ENCODE data around the gene CD79B.
"Not testable (repeated sequence)": the region's sequence is repeated elsewhere in the genome, so short reads cannot be mapped to it uniquely, and the experiment has no call there.

CD79B gene

DNA sequence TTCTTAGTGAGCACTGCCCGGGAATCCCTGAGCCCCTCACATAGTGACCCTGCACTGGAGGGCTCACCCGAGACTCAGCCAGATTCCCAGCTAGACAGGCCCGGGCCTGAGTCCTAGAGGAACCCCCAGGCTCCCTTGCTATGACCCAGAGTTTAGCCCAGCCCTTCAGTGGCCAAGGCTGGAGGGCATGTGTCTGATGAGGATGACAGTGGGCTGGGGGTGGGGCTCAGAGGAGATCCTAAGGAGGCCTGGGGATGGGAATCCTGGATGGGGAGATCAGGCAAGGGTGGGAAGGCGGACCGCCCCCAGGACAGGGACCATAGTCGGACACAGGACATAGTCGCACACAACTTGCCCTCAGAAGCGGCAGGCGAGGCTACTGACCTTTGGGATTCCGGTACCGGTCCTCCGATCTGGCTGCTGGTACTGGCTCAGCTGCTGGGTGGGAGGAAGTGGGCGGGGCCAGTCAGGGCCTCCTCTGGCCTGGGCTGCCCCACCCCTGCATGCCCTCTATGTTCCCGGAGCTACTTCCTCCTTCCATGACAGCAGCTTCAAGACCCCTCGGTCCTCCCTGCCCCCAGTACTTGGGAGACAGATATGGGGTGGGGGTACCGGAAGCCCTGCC, 1.1 kb downstream of the CD79B start:
- DNase-seq (ENCODE audit: low spot score): no peak

DNA sequence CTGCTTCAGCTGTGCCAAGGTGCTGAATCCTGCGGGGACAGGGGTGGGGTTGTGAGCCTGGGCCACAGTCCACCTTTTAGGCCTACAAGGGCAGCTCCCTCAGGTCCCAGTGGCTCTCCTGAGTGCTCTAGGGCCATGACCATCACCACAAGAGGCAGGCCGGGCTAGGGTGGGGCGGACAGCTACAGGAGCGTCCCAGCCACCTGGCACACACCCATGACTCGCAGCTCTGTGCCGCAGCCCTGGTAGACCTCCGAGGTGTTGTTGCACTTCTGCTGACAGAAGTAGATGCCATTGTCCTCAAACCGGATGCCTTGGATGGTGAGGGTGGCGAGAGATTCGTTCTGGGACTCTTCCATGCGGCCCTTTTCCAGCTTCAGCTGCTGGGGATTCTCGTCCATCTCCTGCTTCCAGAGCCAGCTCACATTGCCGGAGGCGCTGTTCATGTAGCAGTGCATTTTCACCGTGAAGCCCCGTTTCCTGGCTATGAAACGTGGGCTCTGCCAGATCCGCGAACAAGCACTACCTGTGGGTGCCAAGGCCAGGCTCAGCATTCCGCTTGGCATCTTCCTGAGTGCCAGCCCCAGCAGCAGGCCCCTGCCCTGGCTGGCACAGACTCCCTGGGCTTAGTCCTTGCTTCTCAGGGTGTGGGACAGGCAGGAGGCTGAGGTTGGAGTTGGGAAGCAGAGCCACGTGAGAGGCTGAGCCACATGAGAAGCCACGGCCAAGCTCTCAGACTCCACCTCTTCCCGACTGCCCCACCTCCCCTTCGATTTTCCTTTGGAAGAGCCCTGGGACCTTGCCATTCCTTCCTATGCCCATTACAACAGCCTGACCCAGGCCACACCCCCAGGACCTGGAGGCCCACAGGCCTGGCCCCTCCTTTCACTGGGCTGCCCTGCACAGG, 2.0 kb downstream of the CD79B start:
- DNase-seq (ENCODE audit: low spot score): no peak

DNA sequence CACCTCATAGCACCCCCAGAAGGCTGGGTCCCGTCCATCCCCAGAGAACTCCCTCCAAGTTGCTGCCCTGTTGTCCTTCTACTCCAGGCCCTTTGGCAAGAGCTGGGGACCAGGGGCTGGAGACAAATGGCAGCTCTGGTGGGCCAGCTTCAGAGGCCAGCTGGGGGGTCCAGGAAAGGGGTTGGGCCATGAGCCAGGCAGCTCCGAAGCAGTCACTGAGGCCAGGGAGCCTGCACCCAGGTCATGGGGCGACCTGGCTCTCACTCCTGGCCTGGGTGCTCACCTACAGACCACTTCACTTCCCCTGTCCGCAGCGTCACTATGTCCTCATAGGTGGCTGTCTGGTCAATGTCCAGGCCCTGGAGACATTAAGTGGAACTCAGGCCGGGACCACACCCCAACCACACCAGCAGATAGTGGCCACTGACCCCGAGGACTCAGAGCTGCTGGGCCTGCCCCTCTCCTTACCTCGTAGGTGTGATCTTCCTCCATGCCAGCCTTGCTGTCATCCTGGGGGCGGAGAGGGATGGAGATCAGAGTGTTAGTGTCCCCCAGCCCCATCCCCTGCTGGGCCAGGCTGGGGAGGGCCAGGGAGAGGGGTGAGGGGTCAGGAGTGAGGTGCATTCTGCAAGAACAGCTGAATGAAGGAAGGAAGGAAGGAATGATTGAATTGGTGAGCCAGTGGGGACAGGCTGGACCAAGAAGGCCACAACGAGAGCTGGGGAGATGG, 3.0 kb downstream of the CD79B start:
- no peak for DNase-seq (ENCODE audit: low spot score)

DNA sequence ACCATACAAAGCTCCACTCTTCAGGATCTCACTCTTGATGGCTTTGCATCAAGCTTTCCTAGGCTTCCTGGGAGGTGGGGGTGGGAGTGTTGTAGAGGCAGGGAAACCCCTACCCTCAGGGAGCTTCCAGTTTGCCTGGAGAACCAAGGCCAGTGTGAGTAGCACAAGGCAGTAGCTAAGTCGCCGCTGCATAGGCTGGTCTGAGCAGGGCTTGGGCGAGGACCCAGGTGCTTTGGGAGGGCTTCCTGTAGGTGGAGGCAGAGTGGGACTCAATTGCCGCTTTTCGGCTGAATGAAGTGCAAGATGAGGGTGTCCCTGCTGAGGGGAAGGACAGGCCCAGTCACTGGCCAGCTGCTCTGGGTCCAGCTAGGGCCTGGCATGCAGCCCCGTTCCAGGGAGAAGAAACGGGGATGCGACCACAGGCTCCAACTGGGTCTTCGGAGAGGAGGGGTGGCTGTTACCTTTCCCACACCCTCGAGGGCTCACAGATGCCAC, 3.9 kb downstream of the CD79B start:
- no peak for DNase-seq (ENCODE audit: low spot score)

DNA sequence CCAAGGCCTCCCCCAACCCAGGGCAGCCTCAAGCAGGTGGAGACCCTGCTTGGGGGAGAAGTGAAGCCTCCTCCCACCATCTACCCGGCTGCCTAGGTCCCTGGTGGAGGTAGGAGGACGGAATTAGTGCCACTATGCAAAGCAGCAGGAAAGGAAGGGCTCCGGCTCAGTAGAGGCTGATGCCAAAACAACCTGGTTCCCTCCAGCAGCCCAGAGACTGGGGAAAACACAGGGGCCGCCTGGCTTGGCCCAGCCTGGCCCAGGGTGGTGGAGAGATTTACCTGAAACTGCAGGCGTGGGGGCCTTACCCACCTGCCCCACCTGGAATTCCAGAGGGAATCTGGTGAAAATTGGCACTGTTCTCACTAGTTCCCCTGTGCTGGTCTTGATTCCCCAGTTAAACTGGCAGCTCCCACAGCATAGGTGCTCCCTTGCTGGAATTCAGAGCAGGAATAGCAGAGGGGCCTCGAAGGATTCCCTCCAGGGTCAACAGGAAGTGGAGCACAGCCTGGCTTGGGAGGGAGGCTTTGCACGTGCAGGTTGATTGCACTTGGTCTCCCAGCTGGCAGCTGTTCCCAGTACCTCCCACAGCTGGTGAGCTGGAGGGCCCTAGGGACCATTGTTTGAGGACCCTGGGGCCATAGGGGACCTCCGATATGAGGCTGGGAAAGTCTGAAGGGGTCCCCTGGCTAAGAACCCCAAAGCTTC, 4.5 kb downstream of the CD79B start:
- DNase-seq (ENCODE audit: low spot score): no peak

DNA sequence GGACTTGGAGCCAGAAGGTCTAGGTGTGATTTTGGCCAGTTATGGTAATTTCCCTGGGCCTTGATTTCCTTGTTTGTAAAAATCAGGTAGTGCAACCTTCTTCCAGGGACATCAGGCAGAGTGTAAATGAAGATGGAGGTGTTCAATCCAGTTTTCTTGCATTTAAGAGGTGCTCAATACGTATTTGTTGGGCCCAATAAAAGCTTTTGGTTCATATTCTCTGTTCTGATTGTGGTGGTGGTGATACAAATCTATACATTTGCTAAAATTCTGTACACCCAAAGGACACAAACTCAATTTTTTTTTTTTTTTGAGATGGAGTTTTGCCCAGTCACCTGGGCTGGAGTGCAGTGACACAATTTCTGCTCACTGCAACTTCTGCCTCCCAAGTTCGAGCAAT, 6.0 kb downstream of the CD79B start:
- DNase-seq (ENCODE audit: low spot score): no peak

DNA sequence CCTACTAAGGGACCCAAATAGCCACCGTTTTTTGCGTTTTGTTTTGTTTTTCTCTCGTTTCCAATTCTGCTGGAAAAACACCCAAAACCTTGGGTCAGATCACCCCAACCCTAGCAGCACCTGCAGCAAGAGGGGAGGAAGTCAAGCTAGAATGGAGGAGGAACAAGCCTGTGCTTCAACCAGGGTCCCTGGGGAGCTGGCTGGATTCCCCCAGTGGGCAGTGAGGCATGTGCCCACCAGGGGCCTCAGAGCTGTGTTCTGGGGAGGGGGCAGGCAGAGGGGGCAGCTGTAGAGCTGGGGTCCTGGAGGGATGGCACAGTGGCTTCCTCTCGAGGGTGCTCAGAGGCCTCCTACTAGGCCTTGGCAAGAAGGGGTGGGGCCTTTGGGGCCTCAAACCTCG, 6.5 kb downstream of the CD79B start:
- DNase-seq (ENCODE audit: low spot score): no peak

DNA sequence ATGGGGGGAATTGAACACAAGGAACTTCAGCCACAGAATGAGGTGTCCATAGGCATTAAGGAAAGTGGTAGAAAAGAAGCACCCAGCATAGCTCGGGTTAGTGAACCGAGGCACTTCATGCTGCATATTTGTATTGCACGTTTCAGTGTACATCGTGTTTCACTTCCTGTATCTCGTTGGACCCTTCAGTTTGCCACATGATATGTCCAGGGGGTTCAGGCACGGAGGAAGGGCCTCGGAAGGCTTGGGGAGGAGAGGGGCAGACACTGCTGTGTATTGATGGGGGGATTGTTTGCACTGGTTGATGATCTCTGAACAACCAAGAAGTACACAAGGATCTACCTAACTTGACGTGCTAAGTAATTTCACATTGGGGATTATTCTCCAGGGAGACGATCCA, 9.7 kb downstream of the CD79B start:
- DNase-seq (ENCODE audit: low spot score): not testable (repeated sequence)

DNA sequence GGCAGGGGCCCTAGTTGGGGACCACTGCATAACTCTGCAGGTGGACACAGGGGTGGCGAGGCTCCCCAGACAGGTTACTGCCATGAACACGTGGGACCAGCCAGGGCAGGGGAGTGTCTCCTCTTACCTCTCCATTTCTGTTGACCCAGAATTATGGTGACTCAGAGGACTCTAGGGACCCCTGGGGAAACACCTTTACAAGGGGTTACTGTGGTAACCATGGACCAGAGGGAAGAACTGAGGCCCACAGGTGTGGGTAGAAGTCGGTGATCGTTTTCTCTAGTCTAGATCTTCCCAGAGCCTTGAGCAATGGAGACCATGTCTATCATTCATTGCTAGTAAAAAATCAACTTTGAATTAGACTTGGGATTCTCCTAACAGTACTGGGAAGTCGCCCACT, 11.4 kb downstream of the CD79B start:
- not testable (repeated sequence) for DNase-seq (ENCODE audit: low spot score)

DNA sequence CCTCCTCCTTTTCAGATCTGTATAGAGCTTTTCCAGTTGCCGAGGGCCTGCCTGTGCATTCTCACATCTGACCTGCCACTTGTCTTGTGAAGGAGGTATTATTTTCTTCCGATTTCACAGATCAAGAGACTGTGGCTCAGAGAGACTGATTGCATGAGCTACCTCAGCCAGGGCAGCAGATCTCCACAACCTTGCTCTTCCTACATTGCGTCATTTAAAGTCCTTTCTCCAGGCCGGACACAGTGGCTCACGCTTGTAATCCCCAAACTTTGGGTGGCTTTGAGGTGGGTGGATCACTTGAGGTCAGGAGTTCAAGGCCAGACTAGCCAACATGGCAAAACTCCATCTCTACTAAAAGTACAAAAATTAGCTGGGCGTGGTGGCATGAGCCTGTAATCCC, 12.1 kb downstream of the CD79B start:
- not testable (repeated sequence) for DNase-seq (ENCODE audit: low spot score)

DNA sequence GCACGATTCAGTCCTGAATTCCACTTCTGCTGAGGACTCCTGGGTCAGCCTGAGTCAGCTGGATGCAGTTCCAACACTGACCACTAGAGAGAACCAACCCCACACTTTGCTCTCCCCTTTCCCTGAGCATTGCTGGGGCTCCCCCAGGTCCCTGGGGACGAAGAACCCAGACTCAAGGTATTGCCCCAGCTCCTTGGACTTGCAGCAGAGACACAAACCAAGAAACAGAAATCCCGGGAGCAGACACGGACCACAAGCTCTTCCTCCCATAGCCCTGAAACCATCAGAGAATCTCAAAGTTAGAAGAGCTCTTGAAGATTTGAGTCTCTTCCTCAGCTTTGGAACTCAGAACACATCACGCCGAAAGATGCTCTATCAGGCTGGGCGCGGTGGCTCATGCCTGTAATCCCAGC, 12.8 kb downstream of the CD79B start:
- peak; percentile 47 for DNase-seq (ENCODE audit: low spot score)

DNA sequence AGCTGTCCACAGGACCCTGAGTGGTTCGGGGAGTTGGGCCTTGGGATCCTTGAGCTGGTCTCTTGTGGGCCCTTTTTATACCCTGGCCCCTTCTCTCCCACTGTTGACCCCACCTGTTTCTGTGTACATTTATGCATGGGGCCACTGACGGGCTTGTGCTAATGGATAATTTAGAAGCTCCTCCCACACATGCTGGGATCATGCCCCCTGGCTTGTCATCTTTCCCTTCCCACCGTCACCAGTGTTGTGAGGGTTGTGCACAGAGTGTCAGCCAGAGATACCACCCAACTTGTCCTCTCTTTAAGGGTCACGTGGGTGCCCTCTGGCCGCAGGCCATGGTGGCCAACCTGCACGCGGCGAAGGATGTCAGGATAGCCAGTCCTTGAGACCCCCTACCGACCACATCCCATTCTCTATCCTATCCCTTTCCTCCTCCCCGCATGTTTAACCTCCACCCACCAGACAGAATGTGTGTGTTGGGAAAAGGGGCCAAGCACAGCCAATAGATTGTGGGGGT, 13.3 kb downstream of the CD79B start, which contains the start of gene GH1:
GH1 (minus strand) TSS at position 51 of the 517 bp plus-strand sequence. CDS start 63 bp downstream, outside the sequence.
- DNase-seq (ENCODE audit: low spot score): not testable (repeated sequence)

DNA sequence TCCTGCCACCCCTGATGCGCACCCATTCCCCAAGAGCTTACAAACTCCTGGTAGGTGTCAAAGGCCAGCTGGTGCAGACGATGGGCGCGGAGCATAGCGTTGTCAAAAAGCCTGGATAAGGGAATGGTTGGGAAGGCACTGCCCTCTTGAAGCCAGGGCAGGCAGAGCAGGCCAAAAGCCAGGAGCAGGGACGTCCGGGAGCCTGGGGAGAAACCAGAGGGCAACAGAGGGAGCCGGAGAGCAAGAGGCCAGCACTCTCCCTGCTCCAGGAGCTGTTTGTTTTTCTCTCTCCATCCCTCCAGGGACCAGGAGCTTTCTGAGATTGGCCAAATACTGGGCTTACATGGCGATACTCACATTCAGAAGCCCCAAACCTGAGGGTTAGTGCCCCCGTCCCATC, 13.8 kb downstream of the CD79B start:
- no peak for DNase-seq (ENCODE audit: low spot score)

DNA sequence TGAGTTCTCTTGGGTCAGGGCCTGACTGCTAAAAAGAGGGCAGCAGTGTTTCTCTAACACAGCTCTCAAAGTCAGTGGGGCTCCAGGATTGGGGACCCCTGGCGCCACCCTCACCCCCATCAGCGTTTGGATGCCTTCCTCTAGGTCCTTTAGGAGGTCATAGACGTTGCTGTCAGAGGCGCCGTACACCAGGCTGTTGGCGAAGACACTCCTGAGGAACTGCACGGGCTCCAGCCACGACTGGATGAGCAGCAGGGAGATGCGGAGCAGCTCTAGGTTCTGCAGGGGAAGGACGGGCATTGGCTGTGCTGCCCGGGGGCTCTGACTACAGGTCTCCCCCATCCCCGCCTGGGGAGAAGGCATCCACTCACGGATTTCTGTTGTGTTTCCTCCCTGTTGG, 14.5 kb downstream of the CD79B start:
- no peak for DNase-seq (ENCODE audit: low spot score)

DNA sequence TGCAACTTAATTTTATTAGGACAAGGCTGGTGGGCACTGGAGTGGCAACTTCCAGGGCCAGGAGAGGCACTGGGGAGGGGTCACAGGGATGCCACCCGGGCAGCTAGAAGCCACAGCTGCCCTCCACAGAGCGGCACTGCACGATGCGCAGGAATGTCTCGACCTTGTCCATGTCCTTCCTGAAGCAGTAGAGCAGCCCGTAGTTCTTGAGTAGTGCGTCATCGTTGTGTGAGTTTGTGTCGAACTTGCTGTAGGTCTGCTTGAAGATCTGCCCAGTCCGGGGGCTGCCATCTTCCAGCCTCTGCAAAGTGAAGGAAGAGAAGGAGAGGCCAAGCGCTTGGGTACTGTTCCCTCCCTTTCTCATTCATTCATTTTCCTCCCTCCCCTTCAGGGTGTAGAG, 14.9 kb downstream of the CD79B start:
- DNase-seq (ENCODE audit: low spot score): not testable (repeated sequence)

DNA sequence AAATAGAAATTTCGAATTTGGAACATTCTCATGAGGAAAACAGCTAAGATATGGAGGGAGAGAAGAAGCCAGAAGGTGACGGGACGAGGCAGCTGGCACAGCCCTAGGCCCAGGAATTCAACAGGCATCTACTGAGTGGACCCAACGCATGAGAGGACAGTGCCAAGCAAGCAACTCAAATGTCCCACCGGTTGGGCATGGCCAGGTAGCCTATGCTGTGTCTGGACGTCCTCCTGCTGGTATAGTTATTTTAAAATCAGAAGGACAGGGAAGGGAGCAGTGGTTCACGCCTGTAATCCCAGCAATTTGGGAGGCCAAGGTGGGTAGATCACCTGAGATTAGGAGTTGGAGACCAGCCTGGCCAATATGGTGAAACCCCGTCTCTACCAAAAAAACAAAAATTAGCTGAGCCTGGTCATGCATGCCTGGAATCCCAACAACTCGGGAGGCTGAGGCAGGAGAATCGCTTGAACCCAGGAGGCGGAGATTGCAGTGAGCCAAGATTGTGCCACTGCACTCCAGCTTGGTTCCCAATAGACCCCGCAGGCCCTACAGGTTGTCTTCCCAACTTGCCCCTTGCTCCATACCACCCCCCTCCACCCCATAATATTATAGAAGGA, 15.5 kb downstream of the CD79B start:
- DNase-seq (ENCODE audit: low spot score): no peak

DNA sequence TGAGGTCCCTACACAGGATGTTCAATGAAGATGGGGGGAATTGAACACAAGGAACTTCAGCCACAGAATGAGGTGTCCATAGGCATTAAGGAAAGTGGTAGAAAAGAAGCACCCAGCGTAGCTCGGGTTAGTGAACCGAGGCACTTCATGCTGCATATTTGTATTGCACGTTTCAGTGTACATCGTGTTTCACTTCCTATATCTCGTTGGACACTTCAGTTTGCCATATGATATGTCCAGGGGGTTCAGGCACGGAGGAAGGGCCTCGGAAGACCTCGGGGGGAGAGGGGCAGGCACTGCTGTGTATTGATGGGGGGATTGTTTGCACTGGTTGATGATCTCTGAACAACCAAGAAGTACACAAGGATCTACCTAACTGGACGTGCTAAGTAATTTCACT, 16.4 kb downstream of the CD79B start:
- not testable (repeated sequence) for DNase-seq (ENCODE audit: low spot score)

DNA sequence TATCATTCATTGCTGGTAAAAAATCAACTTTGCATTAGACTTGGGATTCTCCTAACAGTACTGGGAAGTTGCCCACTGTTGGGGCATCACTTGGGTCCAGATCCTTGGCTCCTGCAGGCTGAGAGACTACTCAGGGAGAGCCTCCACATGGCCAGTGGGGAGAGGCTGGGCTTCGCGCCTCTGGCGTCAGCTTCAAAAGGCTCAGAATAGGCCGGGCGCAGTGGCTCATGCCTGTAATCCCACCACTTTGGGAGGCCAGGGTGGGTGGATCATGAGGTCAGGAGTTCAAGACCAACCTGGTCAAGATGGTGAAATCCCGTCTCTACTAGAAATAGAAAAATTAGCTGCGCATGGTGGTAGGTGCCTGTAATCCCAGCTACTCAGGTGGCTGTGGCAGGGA, 17.7 kb downstream of the CD79B start:
- DNase-seq (ENCODE audit: low spot score): no peak

DNA sequence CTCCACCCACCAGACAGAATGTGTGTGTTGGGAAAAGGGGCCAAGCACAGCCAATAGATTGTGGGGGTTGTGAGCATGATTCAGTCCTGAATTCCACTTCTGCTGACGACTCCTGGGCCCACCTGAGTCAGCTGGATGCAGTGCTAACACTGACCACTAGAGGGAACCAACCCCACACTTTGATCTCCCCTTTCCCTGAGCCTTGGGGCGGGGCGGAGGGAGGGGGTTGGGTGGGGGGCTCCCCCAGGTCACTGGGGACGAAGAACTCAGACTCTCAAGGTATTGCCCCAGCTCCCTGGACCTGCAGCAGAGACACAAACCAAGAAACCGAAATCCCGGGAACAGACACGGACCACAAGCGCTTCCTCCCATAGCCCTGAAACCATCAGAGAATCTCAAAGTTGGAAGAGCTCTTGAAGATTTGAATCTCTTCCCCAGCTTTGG, 20.5 kb downstream of the CD79B start:
- no peak for DNase-seq (ENCODE audit: low spot score)

DNA sequence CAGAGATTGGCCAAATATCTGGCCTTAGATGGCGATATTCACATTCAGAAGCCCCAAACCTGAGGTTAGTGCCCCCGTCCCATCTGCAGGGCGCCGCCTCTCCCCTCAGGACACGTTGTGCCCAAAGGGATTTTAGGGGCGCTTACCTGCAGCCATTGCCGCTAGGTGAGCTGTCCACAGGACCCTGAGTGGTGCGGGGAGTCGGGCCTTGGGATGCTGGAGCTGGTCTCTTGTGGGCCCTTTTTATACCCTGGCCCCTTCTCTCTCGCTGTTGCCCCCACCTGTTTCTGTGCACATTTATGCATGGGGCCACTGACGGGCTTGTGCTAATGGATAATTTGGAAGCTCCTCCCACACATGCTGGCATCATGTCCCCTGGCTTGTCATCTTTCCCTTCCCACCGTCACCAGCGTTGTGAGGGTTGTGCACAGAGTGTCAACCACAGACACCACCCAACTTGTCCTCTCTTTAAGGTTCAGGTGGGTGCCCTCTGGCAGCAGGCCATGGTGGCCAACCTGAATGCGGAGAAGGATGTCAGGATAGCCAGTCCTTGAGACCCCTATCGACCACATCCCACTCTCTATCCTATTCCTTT, 21.0 kb downstream of the CD79B start, which contains the start of gene CSHL1:
CSHL1 (minus strand) TSS at position 218 of the 595 bp plus-strand sequence; CDS start at position 156, 62 bp downstream.
- DNase-seq (ENCODE audit: low spot score): no peak

DNA sequence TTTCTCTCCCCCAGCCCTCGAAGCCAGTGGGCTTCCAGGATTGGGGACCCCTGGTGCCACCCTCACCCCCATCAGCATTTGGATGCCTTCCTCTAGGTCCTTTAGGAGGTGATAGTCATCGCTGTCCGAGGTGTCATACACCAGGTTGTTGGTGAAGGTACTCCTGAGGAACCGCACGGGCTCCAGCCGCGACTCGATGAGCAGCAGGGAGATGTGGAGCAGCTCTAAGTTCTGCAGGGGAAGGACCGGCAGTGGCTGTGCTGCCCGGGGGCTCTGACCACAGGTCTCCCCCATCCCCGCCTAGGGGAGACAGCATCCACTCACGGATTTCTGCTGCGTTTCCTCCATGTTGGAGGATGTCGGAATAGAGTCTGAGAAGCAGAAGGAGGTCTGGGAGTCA, 22.0 kb downstream of the CD79B start:
- DNase-seq (ENCODE audit: low spot score): no peak

All from pons (tissue), 1 donor.